Measurements from ENCODE around the gene ELP2. TPM values are rescaled to one million over a fixed set of nuclear protein-coding genes. Genes with fewer than 3 reads are reported as not detected.

ELP2 gene
- total and polyA plus RNA-seq, 2 of the 8 experiments (the other 6 are each of a cell fraction or from before 2014, with no cell fraction given) = 55.8 to 165 TPM

GRCh38 chr18:36175481-36175880 is 45.8 kb downstream of the ELP2 start:
- H3K4me3 ChIP-seq (ENCODE audit: extremely low read depth in 1 of 4, insufficient read depth in 2 of 4, low read depth in 3 of 4, low read length in 4 of 4) = no peak overlapping the region
- H2BK5ac ChIP-seq (ENCODE audit: low read depth, low read length) = no peak overlapping the region
- DNase-seq (ENCODE audit: low read depth in 1 of 2, low spot score in 2 of 2) (no peak), FAIRE-seq (no peak)
- ChIA-PET CTCF (ENCODE audit: partially characterized antibody) (interaction anchor here (1.5 kb wide), 2 partner anchors 23 to 109 kb away, joined by 3 read pairs; no protein-coding TSS in a partner anchor), POLR2A (ENCODE audit: partially characterized antibody) (interaction anchor here (0.7 to 1.3 kb wide), 4 partner anchors 9 to 19 kb away, joined by 3 to 4 read pairs (median 4); partner anchors contain the start of gene MOCOS)
- no peak overlapping the region for H3K23ac ChIP-seq (ENCODE audit: insufficient read length)
- no peak overlapping the region for H3K27ac ChIP-seq (ENCODE audit: low read depth, low read length)
- H3K14ac ChIP-seq (ENCODE audit: insufficient read length) = no peak overlapping the region
- H2BK20ac ChIP-seq (ENCODE audit: low read length) = no peak overlapping the region
- H3K9me3 ChIP-seq (ENCODE audit: insufficient read depth in 2 of 2, low read depth in 1 of 2, low read length in 1 of 2) = no peaks in the 10 kb centered on the region
- H3K4ac ChIP-seq (replicated peaks; ENCODE audit: insufficient read length, low read depth, low read length) = no peak overlapping the region
- H2BK12ac ChIP-seq (ENCODE audit: low read depth, low read length) = no peak overlapping the region
- no peaks in the 10 kb centered on the region for H3K4me1 ChIP-seq (replicated peaks in 1 of 4; ENCODE audit: control insufficient read depth in 3 of 4, insufficient read depth in 4 of 4, low read length in 3 of 4)
- no peak overlapping the region for H3K4me2 ChIP-seq (ENCODE audit: insufficient read depth in 1 of 2, low read depth in 2 of 2, low read length in 2 of 2)
- H3K36me3 ChIP-seq (ENCODE audit: control insufficient read depth in 2 of 4, insufficient read depth in 4 of 4, low read length in 3 of 4) = peaks cover 4 to 57% (median 42%) of the 10 kb centered on the region in 4 experiments; a peak in 7 of 8 replicates
- no peak overlapping the region for H3K18ac ChIP-seq (ENCODE audit: extremely low read depth, low read length)
- H2AFZ ChIP-seq (ENCODE audit: low read length) = no peak overlapping the region
- no peak overlapping the region for H4K8ac ChIP-seq (ENCODE audit: extremely low read depth, insufficient read depth, low read length)
- H4K91ac ChIP-seq (replicated peaks; ENCODE audit: insufficient read length, low read length) = no peak overlapping the region
- H4K20me1 ChIP-seq (replicated peaks in 1 of 2; ENCODE audit: control insufficient read depth in 1 of 2, insufficient read depth in 2 of 2, low read length in 2 of 2) = peaks cover 0 to 2% of the 10 kb centered on the region in 2 experiments
- no peak overlapping the region for H3K9ac ChIP-seq (replicated peaks in 1 of 4; ENCODE audit: extremely low read depth in 1 of 4, low read depth in 3 of 4, low read length in 3 of 4)
- WGBS, 2 experiments (ENCODE audit: extremely low coverage in 1 of 2, insufficient coverage in 1 of 2, insufficient read length in 1 of 2, insufficient replicate concordance in 2 of 2, low coverage in 1 of 2, low lambda C conversion rate in 2 of 2, missing lambda C conversion rate in 1 of 2) = 92% methylated on average over 1 of the region's 1 CpG; no CpG with 5 or more reads in 1 of the 2 experiments
- H4K5ac ChIP-seq (ENCODE audit: insufficient read length, low read depth, low read length) = no peak overlapping the region
- H2BK120ac ChIP-seq (replicated peaks; ENCODE audit: low read depth, low read length) = no peak overlapping the region
- no peak overlapping the region for H2AK5ac ChIP-seq (ENCODE audit: low read depth, low read length)
- H3K79me2 ChIP-seq (ENCODE audit: control insufficient read depth in 1 of 2, insufficient read depth in 2 of 2, low read length in 2 of 2) = 0 out of 4 replicates have a peak, but pooled peaks cover 0 to 2% of the 10 kb centered on the region in 2 experiments
- no peaks in the 10 kb centered on the region for H3K23me2 ChIP-seq (ENCODE audit: low read depth, low read length)
- H3K56ac ChIP-seq (replicated peaks; ENCODE audit: insufficient read length, low read depth, low read length) = no peak overlapping the region
- no peaks in the 10 kb centered on the region for H3K27me3 ChIP-seq (replicated peaks in 1 of 4; ENCODE audit: control insufficient read depth in 3 of 4, extremely low read depth in 1 of 4, insufficient read depth in 3 of 4, low read length in 3 of 4)
- no peak overlapping the region for H2BK15ac ChIP-seq (ENCODE audit: low read length)
- no peaks in the 10 kb centered on the region for H3K79me1 ChIP-seq (ENCODE audit: low read depth, low read length)
- no peak for TF ChIP-seq CTCF (IDR thresholded peaks at IDR 0.05; ENCODE audit: control extremely low read depth in 1 of 3, insufficient read depth in 1 of 3, low read depth in 1 of 3, low read length in 3 of 3)
- TF ChIP-seq RXRA (IDR thresholded peaks at IDR 0.05; ENCODE audit: insufficient read depth, low read depth, low read length) = no peak
- TF ChIP-seq CEBPB (IDR thresholded peaks at IDR 0.05; ENCODE audit: low read depth, low read length) = no peak
- TF ChIP-seq ZNF274 (IDR thresholded peaks at IDR 0.05; ENCODE audit: borderline replicate concordance, extremely low read depth, low read length) = no peak
